Vagina (tissue), 2 donors: ENCODE results near the gene PHLPP1.

Experiments used
- CTCF ChIP-seq, 3 experiments: fragments of 450-650 bp in 2 of 3; fragments of 200-600 bp in 1 of 3; sonication (generic) in 1 of 3; IDR thresholded peaks; one replicate each; pipeline ENCODE4 v1.5.1; 2017 to 2019; ENCODE audit warnings: antibody characterized with exemption in 3 of 3, mild to moderate bottlenecking in 2 of 3, moderate library complexity in 2 of 3
- POLR2A ChIP-seq, 2 donors: fragments of 450-650 bp; IDR thresholded peaks; one replicate each; pipeline ENCODE4 v1.6.1; 2017; ENCODE audit warnings: antibody characterized with exemption in 2 of 2, mild to moderate bottlenecking in 2 of 2, moderate library complexity in 2 of 2
- POLR2AphosphoS5 ChIP-seq, 2 donors: sonication (generic); formaldehyde crosslinking; IDR thresholded peaks; one replicate each; pipeline ENCODE4 v1.9.0; 2017; ENCODE audit warnings: antibody characterized with exemption in 2 of 2, mild to moderate bottlenecking in 2 of 2, low read depth in 1 of 2; ENCODE audit not compliant: insufficient read depth in 1 of 2

- no peak for TF ChIP-seq CTCF (IDR thresholded peaks at IDR 0.05)
- no peak for TF ChIP-seq POLR2AphosphoS5 (IDR thresholded peaks at IDR 0.05; ENCODE audit: insufficient read depth in 1 of 2, low read depth in 1 of 2)
- TF ChIP-seq POLR2A (IDR thresholded peaks at IDR 0.05) = no peak
These were observed 131.7 kb downstream of the PHLPP1 start for GRCh38 chr18:62847081-62847480.
